ENCODE results near the gene CD300H.

CD300H gene

GRCh38 chr17:74524653-74525464 is 42.5 kb downstream of the CD300H start:
- H3K4me1 ChIP-seq (ENCODE audit: insufficient read depth, low read length, severe bottlenecking), result no peaks in the 10 kb centered on the region
- no peaks in the 10 kb centered on the region for H3F3A ChIP-seq (ENCODE audit: insufficient read depth, low read length)
- H4K20me1 ChIP-seq (ENCODE audit: insufficient read depth, low read length), result no peaks in the 10 kb centered on the region
- no peaks in the 10 kb centered on the region for H3K9me2 ChIP-seq (ENCODE audit: low read depth, low read length)
- no peak overlapping the region for H3K9ac ChIP-seq (ENCODE audit: low read length)
- H3K4me3 ChIP-seq (ENCODE audit: low read depth, low read length, poor library complexity, severe bottlenecking), result no peak overlapping the region
- H2AFZ ChIP-seq (ENCODE audit: low read length), result no peak overlapping the region
- H3K4me2 ChIP-seq (ENCODE audit: low read length), result no peak overlapping the region
- H3K79me2 ChIP-seq (ENCODE audit: insufficient read depth, low read length), result no peaks in the 10 kb centered on the region
- H3K27ac ChIP-seq (ENCODE audit: low read depth, low read length, poor library complexity, severe bottlenecking), result no peak overlapping the region
- H3K27me3 ChIP-seq (ENCODE audit: insufficient read depth, low read length), result no peaks in the 10 kb centered on the region
- TF ChIP-seq CTCF (IDR thresholded peaks at IDR 0.05; ENCODE audit: low read length) (no peak), EZH2 (IDR thresholded peaks at IDR 0.05; ENCODE audit: borderline replicate concordance, low read length) (no peak)
- H3K9me3 ChIP-seq (ENCODE audit: low read length), result no peaks in the 10 kb centered on the region
- no peaks in the 10 kb centered on the region for H3K36me3 ChIP-seq (ENCODE audit: insufficient read depth, low read length)

GRCh38 chr17:74523308-74523707 is 44.0 kb downstream of the CD300H start:
- no peaks in the 10 kb centered on the region for H3K9me3 ChIP-seq (ENCODE audit: low read length)
- TF ChIP-seq EZH2 (IDR thresholded peaks at IDR 0.05; ENCODE audit: borderline replicate concordance, low read length) (no peak), CTCF (IDR thresholded peaks at IDR 0.05; ENCODE audit: low read length) (no peak)
- H3K79me2 ChIP-seq (ENCODE audit: insufficient read depth, low read length), result no peaks in the 10 kb centered on the region
- no peaks in the 10 kb centered on the region for H3K27me3 ChIP-seq (ENCODE audit: insufficient read depth, low read length)
- no peaks in the 10 kb centered on the region for H3K4me1 ChIP-seq (ENCODE audit: insufficient read depth, low read length, severe bottlenecking)
- no peaks in the 10 kb centered on the region for H3F3A ChIP-seq (ENCODE audit: insufficient read depth, low read length)
- H3K9me2 ChIP-seq (ENCODE audit: low read depth, low read length), result no peaks in the 10 kb centered on the region
- H3K36me3 ChIP-seq (ENCODE audit: insufficient read depth, low read length), result no peaks in the 10 kb centered on the region
- H3K4me3 ChIP-seq (ENCODE audit: low read depth, low read length, poor library complexity, severe bottlenecking), result no peak overlapping the region
- H4K20me1 ChIP-seq (ENCODE audit: insufficient read depth, low read length), result no peaks in the 10 kb centered on the region
- no peak overlapping the region for H3K27ac ChIP-seq (ENCODE audit: low read depth, low read length, poor library complexity, severe bottlenecking)
- no peak overlapping the region for H2AFZ ChIP-seq (ENCODE audit: low read length)
- no peak overlapping the region for H3K4me2 ChIP-seq (ENCODE audit: low read length)
- H3K9ac ChIP-seq (ENCODE audit: low read length), result no peak overlapping the region

GRCh38 chr17:74522381-74523105 is 44.8 kb downstream of the CD300H start:
- H2AFZ ChIP-seq (ENCODE audit: low read length), result no peak overlapping the region
- H3K27me3 ChIP-seq (ENCODE audit: insufficient read depth, low read length), result no peaks in the 10 kb centered on the region
- TF ChIP-seq EZH2 (IDR thresholded peaks at IDR 0.05; ENCODE audit: borderline replicate concordance, low read length) (no peak), CTCF (IDR thresholded peaks at IDR 0.05; ENCODE audit: low read length) (no peak)

More at GRCh38 chr17:74522381-74523105, 44.8 kb downstream of the CD300H start:
- H3K4me2 ChIP-seq (ENCODE audit: low read length), result no peak overlapping the region
- no peaks in the 10 kb centered on the region for H3K79me2 ChIP-seq (ENCODE audit: insufficient read depth, low read length)
- H3F3A ChIP-seq (ENCODE audit: insufficient read depth, low read length), result no peaks in the 10 kb centered on the region
- no peak overlapping the region for H3K27ac ChIP-seq (ENCODE audit: low read depth, low read length, poor library complexity, severe bottlenecking)
- no peak overlapping the region for H3K4me3 ChIP-seq (ENCODE audit: low read depth, low read length, poor library complexity, severe bottlenecking)
- no peaks in the 10 kb centered on the region for H4K20me1 ChIP-seq (ENCODE audit: insufficient read depth, low read length)
- H3K9ac ChIP-seq (ENCODE audit: low read length), result no peak overlapping the region
- no peaks in the 10 kb centered on the region for H3K9me2 ChIP-seq (ENCODE audit: low read depth, low read length)
- H3K9me3 ChIP-seq (ENCODE audit: low read length), result no peaks in the 10 kb centered on the region
- no peaks in the 10 kb centered on the region for H3K36me3 ChIP-seq (ENCODE audit: insufficient read depth, low read length)
- no peaks in the 10 kb centered on the region for H3K4me1 ChIP-seq (ENCODE audit: insufficient read depth, low read length, severe bottlenecking)
